Adrenal gland (tissue), 12 donors: ENCODE measurements around the gene PSTPIP2. TPM values are rescaled to one million over a fixed set of nuclear protein-coding genes. Genes with fewer than 3 reads are reported as not detected.

Experiments used
- DNase-seq, 7 donors: peaks; one replicate each; pipeline ENCODE4 v3.0.0-alpha.2; 2019 to 2020
- H3K27ac ChIP-seq, 5 donors: fragments of 200-600 bp; sonication (generic) in 4 of 5; 1 replicate in 3 of 5; 2 replicates in 2 of 5; pipeline versions ENCODE4 v1.5.1 to v1.8.0; 2016 to 2020; ENCODE audit warnings: mild to moderate bottlenecking in 1 of 5
- H3K27me3 ChIP-seq: fragments of 200-600 bp; 2 replicates; pipeline ENCODE4 v1.8.0; 2021
- H3K36me3 ChIP-seq, 2 donors: fragments of 200-600 bp; replicated peaks in 1 of 2; 1 replicate in 1 of 2; 2 replicates in 1 of 2; pipeline versions ENCODE4 v1.5.1 to v1.8.0; 2018 to 2022
- H3K4me1 ChIP-seq, 2 donors: fragments of 200-600 bp; replicated peaks in 1 of 2; 1 replicate in 1 of 2; 2 replicates in 1 of 2; pipeline versions ENCODE4 v1.5.1 to v1.8.0; 2018 to 2021
- H3K4me3 ChIP-seq, 4 donors: fragments of 200-600 bp; sonication (generic) in 3 of 4; one replicate each; pipeline ENCODE4 v1.5.1; 2016 to 2018
- H3K9me3 ChIP-seq, 3 donors: fragments of 200-600 bp; sonication (generic) in 1 of 3; replicated peaks in 1 of 3; 1 replicate in 2 of 3; 2 replicates in 1 of 3; pipeline versions ENCODE4 v1.5.1 to v1.8.0; 2016 to 2021
- POLR2A ChIP-seq, 2 donors: fragments of 450-650 bp; IDR thresholded peaks; one replicate each; pipeline ENCODE4 v1.6.1; 2017; ENCODE audit warnings: antibody characterized with exemption in 2 of 2, mild to moderate bottlenecking in 2 of 2, moderate library complexity in 1 of 2
- WGBS, 4 donors: extraction: QIAGEN DNeasy Blood & Tissue Kit in 2 of 4; methylation state at CpG; one replicate each; pipeline versions ENCODE4 v1.1.5 to v1.1.7; 2013 to 2017; 5-methylcytosine and 5-hydroxymethylcytosine counted together
- intact Hi-C, 2 donors: fragments of 100-400 bp; cut with DNase I; formaldehyde crosslinking; loops; one replicate each; pipeline versions ENCODE4 v1.14.1 to v1.15.0; 2022 to 2023
- polyA plus RNA-seq, 3 donors: library from polyadenylated mRNA; stranded (reverse); fragments of 200-250 nt in 2 of 3; fragments of 350-450 nt in 1 of 3; fragmentation: Illumina TruSeq in 1 of 3; extraction: RNeasy Lipid Tissue Mini Kit (QIAGEN cat#74804) in 1 of 3; gene quantifications; one replicate each; pipeline ENCODE4 v1.2.3, GENCODE V29; 2013 to 2014
- total RNA-seq, 9 donors: library from RNA; depleted of rRNA in 4 of 9; stranded (reverse); fragments of >200 nt in 4 of 9; fragments of 120-200 nt in 1 of 9; fragmentation: NEBNext Ultra II Directional in 1 of 9; extraction: Animal tissue kit (Norgen Biotek cat#: 25700) in 1 of 9; gene quantifications; one replicate each; pipeline versions ENCODE4 v1.1.0 to v1.2.4, GENCODE V29; 2013 to 2023
- TF ChIP-seq, protein P1 (sequence below), 6 experiments: fragments of 450-650 bp in 4 of 6; fragments of 200-600 bp in 2 of 6; sonication (generic) in 1 of 6; IDR thresholded peaks; 1 replicate in 5 of 6; 2 replicates in 1 of 6; pipeline versions ENCODE4 v1.5.1 to v1.8.0; 2016 to 2021; ENCODE audit warnings: antibody characterized with exemption in 6 of 6, mild to moderate bottlenecking in 2 of 6, moderate library complexity in 1 of 6
- donor health status: healthy with polysubstance abuse.
- donor health status: Bipolar disorder and iron deficiency.
- donor health status: DM: yes; HTN: yes; CAD: no.
- donor health status: DM: no; HTN: no; CAD: no.
- donor health status: DM: no; HTN: no; CAD: no.
- donor health status: DM: yes; HTN: yes; CAD: no.

The PSTPIP2 gene
- total and polyA plus RNA-seq, 12 donors: 5.3 to 17.8 (median 8.4) TPM

GRCh38 chr18:46054956-46055837 is 16.9 kb downstream of the PSTPIP2 start:
- Histone ChIP-seq H3K4me1 (peaks cover 10 to 21% of the 10 kb centered on the region in 2 donors), H3K4me3 (no peak overlapping the region), H3K27ac (no peak overlapping the region), H3K27me3 (no peaks in the 10 kb centered on the region), H3K36me3 (no peaks in the 10 kb centered on the region), H3K9me3 (no peaks in the 10 kb centered on the region)
- TF ChIP-seq, protein P1, sequence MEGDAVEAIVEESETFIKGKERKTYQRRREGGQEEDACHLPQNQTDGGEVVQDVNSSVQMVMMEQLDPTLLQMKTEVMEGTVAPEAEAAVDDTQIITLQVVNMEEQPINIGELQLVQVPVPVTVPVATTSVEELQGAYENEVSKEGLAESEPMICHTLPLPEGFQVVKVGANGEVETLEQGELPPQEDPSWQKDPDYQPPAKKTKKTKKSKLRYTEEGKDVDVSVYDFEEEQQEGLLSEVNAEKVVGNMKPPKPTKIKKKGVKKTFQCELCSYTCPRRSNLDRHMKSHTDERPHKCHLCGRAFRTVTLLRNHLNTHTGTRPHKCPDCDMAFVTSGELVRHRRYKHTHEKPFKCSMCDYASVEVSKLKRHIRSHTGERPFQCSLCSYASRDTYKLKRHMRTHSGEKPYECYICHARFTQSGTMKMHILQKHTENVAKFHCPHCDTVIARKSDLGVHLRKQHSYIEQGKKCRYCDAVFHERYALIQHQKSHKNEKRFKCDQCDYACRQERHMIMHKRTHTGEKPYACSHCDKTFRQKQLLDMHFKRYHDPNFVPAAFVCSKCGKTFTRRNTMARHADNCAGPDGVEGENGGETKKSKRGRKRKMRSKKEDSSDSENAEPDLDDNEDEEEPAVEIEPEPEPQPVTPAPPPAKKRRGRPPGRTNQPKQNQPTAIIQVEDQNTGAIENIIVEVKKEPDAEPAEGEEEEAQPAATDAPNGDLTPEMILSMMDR (IDR thresholded peaks at IDR 0.05): no peak
- TF ChIP-seq POLR2A (IDR thresholded peaks at IDR 0.05): no peak
- no peak for DNase-seq
- WGBS, 4 donors: 71 to 90% (median 76%) methylated on average over 6 of the region's 6 CpGs
- intact Hi-C loops: no loop called here

DNA sequence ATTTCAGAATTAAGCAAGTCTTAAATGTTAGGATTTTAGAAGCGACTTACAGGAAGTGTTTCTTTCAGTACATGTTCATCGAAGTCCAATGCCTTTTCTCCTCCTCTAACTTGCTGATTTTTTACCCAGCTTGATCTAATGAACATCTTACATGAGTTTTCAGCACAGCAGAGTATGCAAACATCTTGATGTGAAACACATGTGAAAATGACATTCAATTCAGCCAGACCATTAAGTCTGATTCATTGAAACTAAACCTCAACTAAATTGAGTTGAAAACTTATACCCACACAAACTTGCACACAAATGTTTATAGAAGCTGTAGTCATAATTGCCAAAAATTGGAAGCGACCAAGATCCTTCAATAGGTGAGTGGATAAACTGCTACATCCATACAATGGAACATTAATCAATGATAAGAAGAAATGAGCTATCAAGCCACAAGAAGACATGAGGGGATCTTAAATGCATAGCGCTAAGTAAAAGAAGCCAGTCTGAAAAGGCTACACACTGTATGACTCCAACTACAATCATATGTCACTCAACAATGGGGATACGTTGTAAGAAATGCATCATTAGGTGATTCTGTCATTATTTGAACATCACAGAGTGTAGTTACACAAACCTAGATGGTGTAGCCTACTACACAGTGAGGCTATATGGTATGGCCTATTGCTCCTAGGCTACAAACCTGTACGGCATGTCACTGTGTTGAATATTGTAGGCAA is 18.5 kb downstream of the PSTPIP2 start:
- H3K27ac ChIP-seq: no peak overlapping the region
- no peak overlapping the region for H3K4me3 ChIP-seq
- no peaks in the 10 kb centered on the region for H3K9me3 ChIP-seq
- TF ChIP-seq POLR2A (IDR thresholded peaks at IDR 0.05): no peak
- TF ChIP-seq, protein P1 (IDR thresholded peaks at IDR 0.05): no peak
- 84 to 89% (median 86%) methylated on average over 6 of the region's 6 CpGs for WGBS, 4 donors
- intact Hi-C loops: no loop called here
- H3K4me1 ChIP-seq: peaks cover 10 to 21% of the 10 kb centered on the region in 2 donors
- H3K36me3 ChIP-seq: no peaks in the 10 kb centered on the region
- H3K27me3 ChIP-seq: no peaks in the 10 kb centered on the region
- DNase-seq: no peak

- Histone ChIP-seq H3K27me3 (no peaks in the 10 kb centered on the region), H3K4me3 (no peak overlapping the region), H3K27ac (peak overlapping the region in 2 of 5 donors; percentile 21 to 31), H3K9me3 (no peaks in the 10 kb centered on the region), H3K36me3 (no peaks in the 10 kb centered on the region), H3K4me1 (peaks cover 10 to 21% of the 10 kb centered on the region in 2 donors)
- DNase-seq: peak in 3 of 7 donors; percentile 37 to 56 (median 44)
- TF ChIP-seq POLR2A (IDR thresholded peaks at IDR 0.05): no peak
- TF ChIP-seq, protein P1 (IDR thresholded peaks at IDR 0.05): no peak
- intact Hi-C loops: no loop called here
- 74 to 82% (median 76%) methylated on average over 5 to 6 of the region's 6 CpGs for WGBS, 4 donors
Observed at GRCh38 chr18:46051731-46052461, 20.2 kb downstream of the PSTPIP2 start.

DNA sequence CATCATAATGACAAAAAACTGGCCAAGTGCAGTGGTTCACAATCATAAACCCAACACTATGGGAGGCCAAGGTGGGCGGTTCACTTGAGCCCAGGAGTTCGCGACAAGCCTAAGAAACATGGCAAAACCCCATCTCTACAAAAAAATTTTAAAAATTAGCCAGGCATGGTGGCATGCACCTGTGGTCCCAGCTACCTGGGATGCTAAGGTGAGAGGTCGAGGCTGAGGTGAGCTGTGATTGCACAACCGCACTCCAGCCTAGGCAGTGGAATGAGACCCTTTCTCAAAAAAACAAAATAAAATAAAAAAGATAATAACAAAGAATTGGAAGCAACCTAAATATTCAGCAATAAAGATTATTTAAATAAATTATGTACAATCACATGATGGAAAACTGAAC is 21.8 kb downstream of the PSTPIP2 start:
- Histone ChIP-seq H3K9me3 (no peaks in the 10 kb centered on the region), H3K27me3 (no peaks in the 10 kb centered on the region), H3K36me3 (no peaks in the 10 kb centered on the region), H3K4me1 (peaks cover 10 to 21% of the 10 kb centered on the region in 2 donors), H3K27ac (no peak overlapping the region), H3K4me3 (no peak overlapping the region)
- WGBS, 4 donors: 94 to 99% (median 96%) methylated on average over 5 of the region's 5 CpGs
- DNase-seq: no peak
- intact Hi-C loops: no loop called here
- TF ChIP-seq POLR2A (IDR thresholded peaks at IDR 0.05): no peak
- TF ChIP-seq, protein P1 (IDR thresholded peaks at IDR 0.05): no peak
